ENCODE measurements around the gene CPNE6. TPM values are rescaled to one million over a fixed set of nuclear protein-coding genes. Genes with fewer than 3 reads are reported as not detected.
"Not testable (repeated sequence)": the region's sequence is repeated elsewhere in the genome, so short reads cannot be mapped to it uniquely, and the experiment has no call there.

CPNE6 gene
- total and polyA plus RNA-seq, 7 donors = 0.06 TPM; not detected in 6

GRCh38 chr14:24036169-24036962 is 35.0 kb upstream of the CPNE6 start:
- DNase-seq (peak; percentile 83 to 89), ATAC-seq (peak; percentile 82 to 90 (median 84))
- Histone ChIP-seq H3K9me3 (no peaks in the 10 kb centered on the region), H3K27ac (peak overlapping the region; percentile 87), H3K4me1 (peaks cover 15% of the 10 kb centered on the region), H3K36me3 (ENCODE audit: insufficient read depth in 1 of 2, low read depth in 1 of 2) (no peaks in the 10 kb centered on the region), H3K4me3 (peak overlapping the region; percentile 78), H3K27me3 (ENCODE audit: insufficient read depth in 3 of 3, low read length in 2 of 3) (no peaks in the 10 kb centered on the region)
- intact Hi-C loops (cut with DNase I) = loop anchor here in 1 of 2 donors (2.0 kb wide), 1 partner anchor 22 kb away; no protein-coding TSS in a partner anchor
- TF ChIP-seq, protein P1, sequence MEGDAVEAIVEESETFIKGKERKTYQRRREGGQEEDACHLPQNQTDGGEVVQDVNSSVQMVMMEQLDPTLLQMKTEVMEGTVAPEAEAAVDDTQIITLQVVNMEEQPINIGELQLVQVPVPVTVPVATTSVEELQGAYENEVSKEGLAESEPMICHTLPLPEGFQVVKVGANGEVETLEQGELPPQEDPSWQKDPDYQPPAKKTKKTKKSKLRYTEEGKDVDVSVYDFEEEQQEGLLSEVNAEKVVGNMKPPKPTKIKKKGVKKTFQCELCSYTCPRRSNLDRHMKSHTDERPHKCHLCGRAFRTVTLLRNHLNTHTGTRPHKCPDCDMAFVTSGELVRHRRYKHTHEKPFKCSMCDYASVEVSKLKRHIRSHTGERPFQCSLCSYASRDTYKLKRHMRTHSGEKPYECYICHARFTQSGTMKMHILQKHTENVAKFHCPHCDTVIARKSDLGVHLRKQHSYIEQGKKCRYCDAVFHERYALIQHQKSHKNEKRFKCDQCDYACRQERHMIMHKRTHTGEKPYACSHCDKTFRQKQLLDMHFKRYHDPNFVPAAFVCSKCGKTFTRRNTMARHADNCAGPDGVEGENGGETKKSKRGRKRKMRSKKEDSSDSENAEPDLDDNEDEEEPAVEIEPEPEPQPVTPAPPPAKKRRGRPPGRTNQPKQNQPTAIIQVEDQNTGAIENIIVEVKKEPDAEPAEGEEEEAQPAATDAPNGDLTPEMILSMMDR (IDR thresholded peaks at IDR 0.05) = peak; percentile 70
- WGBS, 3 donors = 0 to 1% (median 0%) methylated on average over 36 to 50 of the region's 50 CpGs

DNA sequence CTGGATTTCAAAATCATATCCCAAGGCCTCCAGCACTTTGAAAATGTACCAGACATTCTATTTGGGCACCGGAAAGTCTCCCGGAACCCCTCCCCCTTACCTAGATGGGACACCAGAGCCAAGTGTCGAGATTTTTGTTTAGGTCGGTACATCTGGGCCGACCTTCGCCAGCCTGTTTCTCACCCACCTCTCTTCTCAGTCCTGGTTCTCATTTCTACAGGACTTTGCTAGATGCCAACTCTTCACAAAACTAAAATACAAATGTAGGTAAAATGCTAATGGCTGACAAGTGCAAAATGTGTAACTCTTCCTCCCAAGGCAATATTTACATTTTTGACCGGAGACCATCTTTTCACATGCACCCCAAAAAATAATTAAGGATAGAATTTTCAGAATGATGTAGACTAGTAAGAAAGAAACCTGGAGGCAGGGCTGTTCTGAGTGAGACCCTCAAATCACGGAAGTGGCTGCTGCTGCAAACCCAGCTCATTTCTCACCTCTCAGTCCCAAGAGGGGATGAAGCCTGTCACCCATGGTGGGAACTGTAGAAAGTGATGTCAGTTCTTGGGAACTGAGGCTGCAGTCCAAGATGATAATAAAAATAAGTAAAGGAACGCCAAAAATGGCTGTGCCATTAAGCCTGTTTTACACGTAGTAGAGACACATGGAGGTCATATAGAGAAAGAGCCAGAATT is 34.3 kb upstream of the CPNE6 start:
- peak overlapping the region; percentile 78 for H3K4me3 ChIP-seq
- peak overlapping the region; percentile 87 for H3K27ac ChIP-seq
- H3K9me3 ChIP-seq; H3K27me3 ChIP-seq (ENCODE audit: insufficient read depth in 3 of 3, low read length in 2 of 3); DNase-seq; ATAC-seq; H3K36me3 ChIP-seq (ENCODE audit: insufficient read depth in 1 of 2, low read depth in 1 of 2): not testable (repeated sequence)
- WGBS, 3 donors = 42 to 46% (median 43%) methylated on average over 10 of the region's 10 CpGs
- intact Hi-C loops (cut with DNase I) = loop anchor here in 1 of 2 donors (2.0 kb wide), 1 partner anchor 22 kb away; no protein-coding TSS in a partner anchor
- H3K4me1 ChIP-seq = peaks cover 15% of the 10 kb centered on the region

DNA sequence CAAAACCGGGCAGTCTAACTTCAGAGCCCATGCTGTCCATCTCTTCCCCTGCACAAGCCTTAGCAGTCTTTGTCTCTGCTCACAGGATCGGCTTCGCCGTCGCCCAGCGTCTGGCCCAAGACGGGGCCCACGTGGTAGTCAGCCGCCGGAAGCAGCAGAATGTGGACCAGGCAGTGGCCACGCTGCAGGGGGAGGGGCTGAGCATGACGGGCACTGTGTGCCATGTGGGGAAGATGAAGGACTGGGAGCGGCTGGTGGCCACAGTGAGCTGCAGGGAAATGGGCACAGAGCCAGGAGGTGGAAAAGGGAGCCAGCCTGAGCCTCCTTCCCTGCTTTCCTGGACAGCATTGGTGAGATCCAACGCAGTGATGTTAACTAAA is 33.7 kb upstream of the CPNE6 start:
- ATAC-seq (peak in 2 of 4 donors; percentile 31 to 58), DNase-seq (peak; percentile 46 to 63)
- WGBS, 3 donors = 65 to 71% (median 66%) methylated on average over 14 of the region's 14 CpGs
- Histone ChIP-seq H3K9me3 (no peaks in the 10 kb centered on the region), H3K4me3 (no peak overlapping the region), H3K27me3 (ENCODE audit: insufficient read depth in 3 of 3, low read length in 2 of 3) (no peaks in the 10 kb centered on the region), H3K27ac (no peak overlapping the region), H3K36me3 (ENCODE audit: insufficient read depth in 1 of 2, low read depth in 1 of 2) (no peaks in the 10 kb centered on the region), H3K4me1 (peaks cover 12% of the 10 kb centered on the region)
- TF ChIP-seq, protein P1 (IDR thresholded peaks at IDR 0.05) = no peak
- intact Hi-C loops (cut with DNase I) = loop anchor here in 1 of 2 donors (2.0 kb wide), 1 partner anchor 23 kb away; no protein-coding TSS in a partner anchor

- ATAC-seq = no peak
- intact Hi-C loops (cut with DNase I) = no loop called here
These were observed 32.7 kb upstream of the CPNE6 start for GRCh38 chr14:24038686-24039085.

More at GRCh38 chr14:24038686-24039085, 32.7 kb upstream of the CPNE6 start:
- WGBS, 3 donors = 86 to 92% (median 91%) methylated on average over 2 of the region's 2 CpGs
- DNase-seq = no peak
- Histone ChIP-seq H3K27me3 (ENCODE audit: insufficient read depth in 3 of 3, low read length in 2 of 3) (no peaks in the 10 kb centered on the region), H3K27ac (no peak overlapping the region), H3K36me3 (ENCODE audit: insufficient read depth in 1 of 2, low read depth in 1 of 2) (no peaks in the 10 kb centered on the region), H3K4me1 (peaks cover 3% of the 10 kb centered on the region), H3K4me3 (no peak overlapping the region), H3K9me3 (no peaks in the 10 kb centered on the region)
- TF ChIP-seq, protein P1 (IDR thresholded peaks at IDR 0.05) = no peak

All from psoas muscle (tissue), 8 donors.